Endothelial cell of umbilical vein (primary cell): ENCODE results near the gene CSGALNACT2. TPM values are rescaled to one million over a fixed set of nuclear protein-coding genes. Genes with fewer than 3 reads are reported as not detected.

ENCODE experiments used
- BruUV-seq: library from RNA; stranded (reverse); fragments of 400-500 nt; replicated peaks from 2 replicates; lab custom pipeline; 2021; lab: Mats Ljungman, UMichigan
- CTCF ChIA-PET: fragments of 300-600, 350-600 bp; sonication (Branson Sonifier 250); formaldehyde crosslinking; loops from one replicate; lab custom pipeline; 2021; ENCODE audit warnings: antibody characterized with exemption, inconsistent platforms; lab: Charles Lee
- POLR2A ChIA-PET: fragments of 300-600, 350-600 bp; sonication (Branson Sonifier 250); formaldehyde crosslinking; loops from one replicate; lab custom pipeline; 2021; ENCODE audit warnings: antibody characterized with exemption, inconsistent platforms; lab: Charles Lee
- DNase-seq: peaks from one replicate; pipeline ENCODE4 v3.0.0-alpha.2; 2011; ENCODE audit warnings: low read depth, low spot score
- FAIRE-seq: peaks from 2 replicates; lab custom pipeline; 2011; peaks lifted over from hg19 to GRCh38; lab: Jason Lieb, UNC
- H2AFZ ChIP-seq: 2 replicates; pipeline ENCODE4 v1.6.0; 2012; ENCODE audit warnings: low read depth, low read length, control low read depth, inconsistent platforms
- H3K27ac ChIP-seq: 2 replicates; pipeline ENCODE4 v1.5.1; 2011; ENCODE audit warnings: low read depth, mild to moderate bottlenecking, control low read depth, low read length, moderate library complexity; ENCODE audit not compliant: insufficient read depth
- H3K27me3 ChIP-seq, 2 experiments: 2 replicates each; pipeline versions ENCODE4 v1.6.0 to v1.6.1; 2011; ENCODE audit warnings: low read length in 2 of 2, mixed read lengths in 1 of 2; ENCODE audit not compliant: control insufficient read depth in 2 of 2, insufficient read depth in 2 of 2
- H3K36me3 ChIP-seq, 2 experiments: 2 replicates in 1 of 2; 3 replicates in 1 of 2; pipeline ENCODE4 v1.5.1; 2011; ENCODE audit warnings: low read length in 2 of 2, mild to moderate bottlenecking in 1 of 2, moderate library complexity in 1 of 2; ENCODE audit not compliant: control insufficient read depth in 2 of 2, insufficient read depth in 2 of 2; ENCODE audit errors: extremely low read depth in 1 of 2
- H3K4me1 ChIP-seq: 3 replicates; pipeline ENCODE4 v1.5.1; 2011; ENCODE audit warnings: mild to moderate bottlenecking, low read length; ENCODE audit not compliant: control insufficient read depth, insufficient read depth; ENCODE audit errors: extremely low read depth
- H3K4me2 ChIP-seq: 2 replicates; pipeline ENCODE4 v1.6.1; 2011; ENCODE audit warnings: low read length, control low read depth, mixed read lengths; ENCODE audit not compliant: insufficient read depth
- H3K4me3 ChIP-seq, 3 experiments: fragments of 200-600 bp in 1 of 3; sonication (generic), shearing (Covaris generic) in 1 of 3; replicated peaks in 1 of 3; 2 replicates each; pipeline ENCODE4 v1.5.1; 2011 to 2016; ENCODE audit warnings: control low read depth in 3 of 3, low read length in 3 of 3, mild to moderate bottlenecking in 2 of 3, inconsistent platforms in 1 of 3, low read depth in 1 of 3, moderate library complexity in 1 of 3; ENCODE audit not compliant: insufficient read depth in 1 of 3
- H3K79me2 ChIP-seq: 2 replicates; pipeline ENCODE4 v1.6.0; 2012; ENCODE audit warnings: low read length, inconsistent platforms; ENCODE audit not compliant: control insufficient read depth, insufficient read depth
- H3K9ac ChIP-seq: replicated peaks from 2 replicates; pipeline ENCODE3; 2011; ENCODE audit warnings: low read length, control low read depth; ENCODE audit not compliant: insufficient read depth; ENCODE audit errors: extremely low read depth
- H3K9me1 ChIP-seq: replicated peaks from 3 replicates; pipeline ENCODE4 v1.6.0; 2011; ENCODE audit warnings: mild to moderate bottlenecking, low read length; ENCODE audit not compliant: control insufficient read depth, insufficient read depth; ENCODE audit errors: extremely low read depth
- H3K9me3 ChIP-seq: replicated peaks from 2 replicates; pipeline ENCODE4 v1.5.1; 2012; ENCODE audit warnings: low read length, inconsistent platforms; ENCODE audit not compliant: control insufficient read depth, insufficient read depth
- H4K20me1 ChIP-seq: replicated peaks from 2 replicates; pipeline ENCODE3; 2011; ENCODE audit warnings: mild to moderate bottlenecking, low read length; ENCODE audit not compliant: control insufficient read depth, insufficient read depth; ENCODE audit errors: extremely low read depth
- CTCF ChIP-seq, 2 donors: IDR thresholded peaks; 1 replicate in 1 of 2; 2 replicates in 1 of 2; pipeline ENCODE4 v1.5.1; 2011; ENCODE audit warnings: low read length in 2 of 2, mild to moderate bottlenecking in 2 of 2, moderate library complexity in 2 of 2, control low read depth in 1 of 2, inconsistent platforms in 1 of 2, low read depth in 1 of 2; ENCODE audit not compliant: insufficient read depth in 1 of 2; ENCODE audit errors: extremely low read depth in 1 of 2
- EZH2 ChIP-seq: IDR thresholded peaks from 2 replicates; pipeline ENCODE4 v1.6.1; 2012; ENCODE audit warnings: borderline replicate concordance, low read depth, mild to moderate bottlenecking, moderate library complexity, low read length, inconsistent platforms; ENCODE audit not compliant: severe bottlenecking
- GATA2 ChIP-seq: IDR thresholded peaks from 2 replicates; pipeline ENCODE4 v1.7.0; 2011; ENCODE audit warnings: low read depth, mild to moderate bottlenecking, moderate library complexity, mixed read lengths, low read length; ENCODE audit not compliant: insufficient read length, insufficient read depth
- JUN ChIP-seq: IDR thresholded peaks from 2 replicates; pipeline ENCODE4 v1.6.1; 2011; ENCODE audit warnings: borderline replicate concordance, low read depth; ENCODE audit not compliant: insufficient read length, insufficient read depth
- MAX ChIP-seq: IDR thresholded peaks from 2 replicates; pipeline ENCODE4 v1.6.1; 2011; ENCODE audit not compliant: insufficient read depth, insufficient read length
- MYC ChIP-seq: IDR thresholded peaks from one replicate; pipeline ENCODE4 v1.6.1; 2011; ENCODE audit warnings: mild to moderate bottlenecking, low read depth, low read length
- POLR2A ChIP-seq: IDR thresholded peaks from 2 replicates; pipeline ENCODE4 v1.6.1; 2012; ENCODE audit warnings: low read depth, mild to moderate bottlenecking, control low read depth, low read length
- POLR2AphosphoS5 ChIP-seq: IDR thresholded peaks from 2 replicates; pipeline ENCODE4 v1.6.1; 2012; ENCODE audit warnings: low read depth, mild to moderate bottlenecking, control low read depth, low read length, moderate library complexity; ENCODE audit not compliant: insufficient read depth
- dilution Hi-C: fragments of 300-500 bp; cut with MboI; formaldehyde crosslinking; loops from one replicate; pipeline ENCODE4 v1.15.0; 2019; ENCODE audit warnings: low sequenced_read_pairs; ENCODE audit not compliant: extremely low pct_ligation_motif_present
- intact Hi-C: fragments of 100-400 bp; cut with micrococcal nuclease; formaldehyde crosslinking; loops from one replicate; pipeline ENCODE4 v1.10.0; 2022
- polyA plus RNA-seq, 4 experiments: library from polyadenylated mRNA; depleted of rRNA in 3 of 4; stranded (reverse) in 3 of 4; unstranded in 1 of 4; fragments of >200 nt; gene quantifications; 2 replicates each; pipeline versions ENCODE4 v1.2.1 to v1.2.3, GENCODE V29; 2011 to 2012; ENCODE audit warnings: missing spikeins in 1 of 4
- total RNA-seq: library from RNA; stranded (reverse); gene quantifications from 2 replicates; pipeline ENCODE4 v1.2.3, GENCODE V29; 2021

CSGALNACT2 gene
- total and polyA plus RNA-seq, 2 donors (not counting 3 experiments of a cell fraction or from before 2014, with no cell fraction given): 9.7 to 17.7 TPM

GRCh38 chr10:43229208-43230061 lies 91.2 kb downstream of the CSGALNACT2 start:
- Histone ChIP-seq H3K4me3 (no peak overlapping the region), H4K20me1 (no peaks in the 10 kb centered on the region), H2AFZ (no peak overlapping the region), H3K4me2 (no peak overlapping the region), H3K27me3 (peaks cover 23 to 26% of the 10 kb centered on the region in 2 experiments), H3K9me3 (no peaks in the 10 kb centered on the region), H3K9ac (no peak overlapping the region), H3K36me3 (no peaks in the 10 kb centered on the region), H3K4me1 (no peaks in the 10 kb centered on the region), H3K79me2 (no peaks in the 10 kb centered on the region), H3K9me1 (no peaks in the 10 kb centered on the region), H3K27ac (no peak overlapping the region)
- FAIRE-seq (no peak), DNase-seq (no peak)
- BruUV-seq: no TSS peak
- POLR2A ChIA-PET: no interaction called here
- no peak for TF ChIP-seq JUN
- peak; percentile 66 for TF ChIP-seq EZH2
- no peak for TF ChIP-seq CTCF (IDR thresholded peaks at IDR 0.05; ENCODE audit: extremely low read depth in 1 of 2, insufficient read depth in 1 of 2, low read depth in 1 of 2, low read length in 2 of 2)
- no peak for TF ChIP-seq MYC
- TF ChIP-seq POLR2A: no peak
- TF ChIP-seq GATA2: no peak
- no peak for TF ChIP-seq MAX
- no peak for TF ChIP-seq POLR2AphosphoS5
- CTCF ChIA-PET: no interaction called here
- intact Hi-C loops: no loop called here
- dilution Hi-C loops: no loop called here
